ENCODE measurements around the gene PITX2.

Gene PITX2

DNA sequence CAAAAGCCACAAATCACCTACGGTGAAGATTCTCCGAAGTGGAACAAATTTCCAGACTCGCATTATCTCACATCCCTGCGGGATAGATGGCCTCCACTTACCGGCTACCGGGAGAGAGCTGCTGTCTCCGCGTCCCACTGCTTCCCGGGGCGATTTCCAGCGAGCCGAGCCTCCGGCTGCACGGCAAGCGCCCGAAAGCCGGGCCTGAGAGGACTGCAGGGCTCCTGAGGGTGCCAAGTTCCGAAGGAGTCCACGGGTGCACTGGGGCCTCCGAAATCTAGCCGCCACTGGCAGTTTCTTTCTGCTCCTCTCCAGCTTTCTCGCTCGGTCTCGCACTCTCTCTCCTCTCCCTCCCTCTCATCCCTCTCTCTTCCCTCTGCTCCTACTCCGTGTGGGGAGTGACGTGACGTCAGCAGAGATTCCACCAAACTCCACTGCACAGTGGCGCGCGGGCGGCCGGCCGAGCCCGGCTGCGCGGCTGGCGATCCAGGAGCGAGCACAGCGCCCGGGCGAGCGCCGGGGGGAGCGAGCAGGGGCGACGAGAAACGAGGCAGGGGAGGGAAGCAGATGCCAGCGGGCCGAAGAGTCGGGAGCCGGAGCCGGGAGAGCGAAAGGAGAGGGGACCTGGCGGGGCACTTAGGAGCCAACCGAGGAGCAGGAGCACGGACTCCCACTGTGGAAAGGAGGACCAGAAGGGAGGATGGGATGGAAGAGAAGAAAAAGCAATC lies 14.0 kb upstream of the PITX2 start:
- in situ Hi-C loops (cut with MboI; ENCODE audit: low sequenced_read_pairs): no loop called here

DNA sequence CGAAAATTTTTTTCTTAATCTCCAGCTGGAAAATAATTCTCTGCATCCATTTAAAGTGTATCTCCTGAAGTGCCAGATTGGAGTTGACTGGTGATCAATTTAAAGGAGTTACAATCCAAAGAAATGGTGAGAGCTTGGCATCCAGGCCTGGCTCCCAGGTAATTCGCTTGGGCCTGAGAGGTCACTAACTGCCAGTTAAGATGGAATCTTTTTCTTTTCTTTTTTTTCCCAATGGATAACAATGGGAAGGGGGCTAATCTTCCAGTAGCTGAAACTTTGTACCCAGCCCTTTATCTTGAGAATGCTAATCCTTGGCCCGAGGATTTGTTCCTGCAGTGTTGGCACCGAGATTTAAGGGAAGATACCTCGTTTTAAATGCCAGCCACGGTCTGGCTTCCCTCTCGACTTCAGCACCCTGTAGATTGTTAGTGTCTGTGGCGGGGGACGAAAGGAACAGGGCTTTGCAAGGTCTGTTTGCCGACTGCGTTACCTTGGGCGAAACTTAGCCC lies 13.3 kb upstream of the PITX2 start:
- in situ Hi-C loops (cut with MboI; ENCODE audit: low sequenced_read_pairs): no loop called here

DNA sequence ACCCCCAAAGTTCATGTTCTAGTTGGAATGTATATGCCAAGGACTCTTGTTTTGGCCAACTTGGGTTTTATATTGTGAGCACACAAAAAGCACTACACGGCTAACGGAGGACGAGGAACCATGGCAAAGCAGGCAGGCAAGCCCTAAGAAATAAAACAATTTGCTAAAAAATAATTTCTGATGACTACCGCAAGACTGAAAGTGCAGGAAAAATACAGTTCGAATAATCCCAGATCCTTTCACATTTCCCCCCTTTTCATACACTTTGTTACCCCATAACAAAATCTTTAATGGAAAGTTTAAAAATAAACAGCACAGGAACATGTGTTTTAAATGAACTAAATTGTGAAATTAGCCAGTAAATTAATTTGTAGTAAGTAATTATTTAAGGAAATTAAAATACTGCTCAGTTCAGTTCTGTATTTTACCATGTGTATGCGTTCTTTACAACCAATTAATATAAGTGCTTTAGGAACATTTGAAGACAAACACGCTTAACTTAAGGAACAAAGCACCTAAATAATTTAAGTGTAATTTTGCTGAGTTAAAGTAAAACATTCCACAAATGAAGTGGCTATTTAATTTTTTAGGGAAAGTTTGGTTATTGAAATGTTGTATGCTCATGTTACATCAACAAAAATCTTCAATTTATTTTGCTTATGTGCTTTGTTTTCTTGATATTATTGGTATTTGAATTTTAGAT lies 12.4 kb upstream of the PITX2 start:
- in situ Hi-C loops (cut with MboI; ENCODE audit: low sequenced_read_pairs): no loop called here

DNA sequence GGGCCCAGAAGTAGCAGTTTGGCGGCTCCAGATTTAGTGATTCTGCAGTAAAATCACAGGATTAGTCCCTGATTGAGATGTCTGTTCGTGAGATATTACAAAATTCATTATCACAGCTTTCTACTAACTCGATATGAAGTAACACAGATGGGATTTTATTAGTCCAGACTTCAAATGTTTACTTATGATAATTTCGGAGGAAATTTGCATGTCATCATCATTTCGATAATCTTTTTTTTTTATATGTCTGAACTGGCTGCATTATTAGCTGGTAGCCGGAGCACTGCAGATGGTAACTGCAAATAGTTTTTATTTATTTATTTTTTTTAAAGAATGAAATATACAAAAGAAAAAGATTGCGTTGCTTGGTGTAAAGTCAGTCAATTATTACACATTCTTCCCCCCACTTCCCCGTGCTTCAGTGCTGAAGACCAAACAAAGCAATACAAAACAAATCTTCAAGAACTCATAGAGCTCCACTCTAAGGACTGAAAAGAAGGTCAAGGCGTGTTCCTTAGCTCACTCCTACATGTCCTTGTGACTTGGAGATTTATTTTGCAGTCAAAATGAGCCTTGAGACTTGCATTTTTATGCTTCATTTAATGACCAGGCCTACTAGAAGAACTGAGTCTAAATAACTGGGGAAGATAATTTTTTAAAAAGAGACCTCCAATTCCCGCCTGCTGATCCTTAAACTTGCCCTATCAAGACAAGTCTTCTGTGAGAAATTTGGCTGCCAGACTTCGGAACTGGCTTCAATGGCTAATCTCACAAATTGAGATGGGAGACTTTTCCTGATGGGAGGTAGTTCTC lies 11.7 kb upstream of the PITX2 start:
- in situ Hi-C loops (cut with MboI; ENCODE audit: low sequenced_read_pairs): no loop called here

DNA sequence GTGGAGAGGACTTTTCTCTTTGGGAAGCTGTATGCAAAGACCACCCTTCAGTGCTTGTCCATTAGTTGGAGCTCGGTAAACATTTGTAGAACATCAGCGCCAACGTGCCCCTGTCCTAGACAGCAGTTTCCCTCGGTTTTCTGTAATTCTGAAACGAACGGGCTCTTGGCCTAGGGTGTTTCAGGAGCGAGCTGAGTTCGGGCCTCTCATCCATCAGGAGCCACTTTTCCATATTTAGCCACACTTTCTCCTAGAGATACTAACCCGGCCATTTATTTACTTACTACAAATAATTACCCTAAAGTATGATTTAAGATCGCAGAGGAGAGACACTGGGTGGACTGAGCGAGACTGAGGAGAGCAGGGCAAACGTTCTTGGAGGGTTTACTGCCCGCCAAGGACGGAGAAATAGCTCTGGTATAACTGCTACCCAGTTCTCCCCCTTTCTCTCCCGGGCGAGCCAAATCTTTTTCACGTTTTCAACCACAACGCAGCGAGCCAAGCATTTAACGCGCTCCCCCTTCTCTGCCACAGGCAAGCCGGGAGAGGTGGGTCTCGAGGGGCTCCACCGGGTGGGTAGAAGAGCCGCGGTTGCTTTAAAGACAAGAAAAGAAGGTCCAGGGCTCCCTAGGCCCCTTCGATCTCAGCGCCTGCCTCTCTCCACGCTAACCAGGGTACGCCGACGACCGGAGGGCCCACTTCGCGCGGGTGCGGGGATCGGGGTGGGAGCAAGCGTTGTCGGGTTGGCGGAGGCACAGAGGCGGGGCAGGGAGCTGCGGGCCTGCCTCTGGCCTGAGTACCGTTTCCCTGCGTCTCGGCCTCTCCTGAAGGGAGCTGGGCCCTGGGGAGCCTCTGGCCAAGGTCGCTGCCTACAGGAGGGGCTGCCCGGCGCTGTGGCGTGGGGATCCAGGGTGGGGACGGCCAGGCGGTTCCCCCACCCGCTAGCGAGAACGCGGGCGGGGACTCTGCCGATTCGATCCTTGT lies 10.8 kb upstream of the PITX2 start:
- in situ Hi-C loops (cut with MboI; ENCODE audit: low sequenced_read_pairs): no loop called here

DNA sequence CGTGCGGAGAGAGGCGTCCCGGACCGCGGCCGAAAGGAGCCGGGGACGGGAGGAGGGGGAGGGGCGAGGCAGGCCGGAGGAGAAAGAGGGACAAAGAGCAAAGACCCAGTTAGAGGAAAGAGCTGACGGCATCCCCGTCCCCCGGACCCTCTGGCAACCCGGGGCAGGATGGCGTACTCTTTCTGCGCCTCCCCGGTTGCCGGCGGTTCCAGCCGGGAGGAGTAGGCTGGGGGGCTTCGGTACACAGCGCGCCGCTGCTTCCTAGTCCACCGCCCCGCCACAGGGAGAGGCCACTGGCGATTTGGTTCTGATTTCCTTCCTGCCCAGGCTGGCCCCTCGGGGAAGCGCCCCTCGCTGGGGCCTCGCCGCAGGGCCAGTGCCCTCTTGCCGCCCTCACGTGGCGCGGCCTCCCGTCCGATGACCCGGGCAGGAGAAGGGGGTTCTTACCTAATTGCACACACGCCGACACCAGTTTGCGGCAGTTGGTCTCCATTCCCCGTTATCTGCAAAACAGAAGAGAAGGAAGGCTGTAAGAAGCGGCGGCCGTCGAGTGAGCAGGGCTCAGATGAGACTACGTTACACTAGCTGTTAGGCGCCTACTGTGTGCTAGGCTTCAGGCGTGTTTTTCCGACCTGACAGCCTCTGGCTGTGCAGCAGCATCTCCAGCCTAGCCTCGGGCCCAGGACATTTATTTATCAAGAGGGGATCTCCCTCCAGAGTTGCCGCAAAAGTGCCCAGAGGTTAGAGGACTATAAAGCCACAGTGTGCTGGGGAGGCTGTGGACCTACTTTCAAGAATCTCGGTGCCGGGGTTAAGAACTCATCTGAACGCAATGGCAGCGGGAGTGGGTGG lies 9.9 kb upstream of the PITX2 start:
- in situ Hi-C loops (cut with MboI; ENCODE audit: low sequenced_read_pairs): no loop called here

DNA sequence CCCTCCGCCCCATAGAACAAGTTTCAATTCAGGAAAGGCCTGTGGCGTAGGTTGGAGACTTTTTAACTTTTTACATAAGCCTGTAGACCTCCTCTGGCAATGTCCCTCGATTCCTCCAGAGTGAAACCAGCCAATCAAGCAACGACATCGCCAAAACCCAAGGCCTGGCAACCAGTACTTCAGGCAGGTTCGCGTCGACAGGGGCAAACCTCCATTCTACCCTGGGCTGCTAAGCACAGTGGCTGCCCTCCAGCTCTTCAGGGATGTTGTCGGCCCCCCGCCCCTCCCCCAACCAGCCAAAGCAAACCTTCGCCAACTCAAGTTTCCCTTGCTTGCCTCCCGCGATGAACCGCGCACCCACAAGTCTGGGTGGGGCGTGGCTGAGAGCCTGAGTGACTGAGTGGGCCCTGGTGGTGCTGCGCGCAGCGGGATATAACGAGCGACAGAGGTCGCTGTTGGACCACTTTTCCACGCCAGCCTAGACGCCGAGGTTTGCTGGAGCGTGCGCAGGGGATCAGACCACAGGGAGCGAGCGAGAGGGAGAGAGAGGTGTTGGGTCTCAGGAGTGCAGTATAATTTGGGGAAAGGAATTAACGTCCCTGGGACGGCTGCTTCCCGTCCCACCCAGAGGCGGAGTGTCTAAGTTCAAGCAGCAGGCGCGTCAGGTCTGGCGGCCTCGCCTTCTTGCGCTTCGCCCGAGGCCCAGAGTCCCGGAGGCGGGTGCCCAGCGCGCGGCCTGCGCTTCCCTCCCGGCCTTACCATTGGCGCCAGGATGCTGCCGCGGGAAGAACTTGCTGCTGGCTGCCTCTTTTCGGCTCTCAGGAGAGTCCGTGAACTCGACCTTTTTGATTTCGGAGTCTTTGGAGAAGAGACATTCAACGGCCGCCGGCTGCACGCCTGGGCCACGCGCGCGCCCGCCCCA lies 9.0 kb upstream of the PITX2 start:
- in situ Hi-C loops (cut with MboI; ENCODE audit: low sequenced_read_pairs): no loop called here

DNA sequence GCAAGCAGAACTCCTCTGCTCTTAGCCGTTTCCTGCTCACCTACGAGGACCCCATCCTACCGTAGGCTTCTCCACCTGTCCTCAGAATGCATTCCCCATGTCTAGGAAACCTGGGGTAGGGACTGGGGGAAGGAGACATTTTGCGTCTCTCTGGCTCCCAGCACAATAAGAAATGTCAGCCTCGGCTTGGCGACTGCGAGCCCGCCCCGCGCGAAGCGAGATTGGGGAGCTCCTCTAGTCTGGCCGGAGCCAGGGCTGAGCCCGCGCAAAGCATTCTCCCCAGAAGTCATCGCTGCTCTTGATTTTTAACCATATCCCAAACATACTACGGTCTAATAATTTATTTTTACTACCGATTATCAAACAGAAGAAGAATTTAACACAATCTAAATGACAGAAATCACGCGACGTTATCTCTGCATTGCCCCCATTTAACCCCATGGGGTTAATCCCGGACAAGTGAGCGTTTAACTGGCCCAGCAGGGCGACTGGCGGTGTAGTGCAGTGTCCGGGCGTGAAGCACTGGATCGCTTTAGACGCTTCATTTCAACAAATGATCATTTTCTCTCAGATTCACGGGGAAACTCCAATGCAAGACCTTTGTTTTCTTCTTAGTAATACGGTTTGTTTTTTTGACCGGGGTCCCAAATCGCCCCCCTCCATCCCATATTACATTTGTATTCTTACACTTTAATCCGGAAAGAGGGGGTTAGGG lies 8.0 kb upstream of the PITX2 start:
- in situ Hi-C loops (cut with MboI; ENCODE audit: low sequenced_read_pairs): no loop called here

DNA sequence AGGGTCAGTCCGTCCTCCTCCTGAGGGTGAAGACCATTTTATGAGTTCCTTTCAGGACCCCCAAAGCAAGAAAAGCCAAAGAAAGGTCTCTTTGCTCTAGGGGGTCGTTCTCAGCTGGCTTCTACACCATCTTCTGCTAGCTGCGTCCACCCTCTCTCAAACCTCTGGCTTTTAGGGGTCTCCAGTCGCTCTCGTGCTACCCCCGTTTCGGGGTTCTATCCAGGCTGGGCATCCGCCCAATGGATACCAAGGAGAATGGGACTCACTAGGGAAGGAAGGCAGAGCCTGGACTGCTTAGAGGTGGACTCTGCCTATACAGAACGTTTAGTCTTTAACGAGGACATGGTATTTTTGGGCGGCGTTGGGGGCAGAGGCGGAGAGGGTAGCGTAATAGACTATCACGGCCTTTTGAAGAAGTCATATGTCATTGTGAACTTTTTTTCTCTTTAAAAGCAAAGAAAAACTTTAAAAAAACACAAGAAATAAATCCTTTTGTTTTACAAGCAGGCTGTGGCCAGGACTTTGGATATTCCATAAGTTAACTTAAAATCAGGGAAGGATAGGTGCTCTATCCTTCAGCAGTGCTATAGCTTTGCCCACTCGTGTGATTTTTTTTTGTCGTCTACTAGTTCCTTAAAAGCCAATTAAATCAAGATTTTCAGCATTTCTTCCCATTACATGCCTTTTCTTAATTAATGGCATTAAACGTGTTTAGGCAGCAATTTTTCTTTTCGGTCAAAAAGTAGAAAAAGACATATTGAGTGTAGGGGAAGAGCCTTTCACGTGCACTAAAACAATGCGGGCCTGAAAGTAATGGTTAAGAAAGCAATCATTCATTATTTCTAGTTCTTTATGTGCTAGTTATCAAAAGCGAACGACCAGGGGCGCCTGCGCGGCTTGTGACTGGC lies 7.2 kb upstream of the PITX2 start:
- in situ Hi-C loops (cut with MboI; ENCODE audit: low sequenced_read_pairs): no loop called here

DNA sequence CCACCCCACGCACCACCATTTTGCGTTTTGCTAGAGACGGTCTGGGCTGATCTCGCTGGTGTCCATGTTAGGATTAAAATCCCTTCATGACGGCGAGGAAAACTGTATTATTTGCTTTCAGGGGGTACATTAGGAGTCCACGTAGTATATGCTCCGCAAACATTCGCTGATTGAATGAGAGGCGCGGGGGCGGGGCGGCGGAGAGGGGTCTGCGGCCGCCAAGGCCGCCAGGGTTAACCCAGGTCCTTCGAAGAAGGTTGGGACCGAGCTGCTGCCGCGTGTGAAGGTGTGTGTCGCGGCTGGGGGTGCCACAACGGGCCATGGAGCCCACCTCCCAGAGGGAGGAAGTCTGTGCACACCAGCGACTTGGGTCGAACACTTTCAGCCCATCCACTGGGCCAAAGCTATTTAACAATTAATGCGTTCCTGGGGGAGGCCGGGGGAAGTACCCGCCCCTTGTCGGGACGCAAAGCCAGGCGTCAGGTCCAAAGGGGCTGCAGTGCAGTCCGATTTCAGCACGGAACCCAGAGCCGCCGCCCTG lies 6.4 kb upstream of the PITX2 start:
- in situ Hi-C loops (cut with MboI; ENCODE audit: low sequenced_read_pairs): no loop called here

DNA sequence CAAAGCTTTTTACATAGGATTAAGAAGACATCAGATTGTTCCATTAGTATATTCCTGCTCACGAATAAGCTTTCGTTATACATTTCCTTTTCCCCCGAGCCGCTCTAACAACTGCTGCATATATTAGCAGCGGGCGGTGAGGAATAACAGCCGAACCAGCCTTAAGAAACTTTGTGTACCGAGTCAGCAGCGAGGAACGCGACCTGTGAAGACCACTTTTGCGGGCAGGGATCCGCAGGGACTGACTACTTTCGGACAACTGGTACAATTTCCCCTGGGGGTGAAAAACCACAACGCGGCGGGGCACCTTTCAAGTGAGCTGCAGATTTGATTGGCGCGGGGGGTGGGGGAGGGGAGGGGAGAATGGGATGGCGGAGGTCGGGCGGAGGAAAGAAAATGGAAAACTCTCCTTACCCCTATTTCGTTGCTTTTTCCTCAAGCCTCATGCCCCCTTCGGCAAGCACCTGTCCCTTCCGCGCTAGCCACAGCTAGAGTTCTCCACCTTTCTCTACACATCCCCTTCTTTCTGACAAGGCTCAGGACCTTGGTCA lies 5.9 kb upstream of the PITX2 start:
- in situ Hi-C loops (cut with MboI; ENCODE audit: low sequenced_read_pairs): no loop called here

DNA sequence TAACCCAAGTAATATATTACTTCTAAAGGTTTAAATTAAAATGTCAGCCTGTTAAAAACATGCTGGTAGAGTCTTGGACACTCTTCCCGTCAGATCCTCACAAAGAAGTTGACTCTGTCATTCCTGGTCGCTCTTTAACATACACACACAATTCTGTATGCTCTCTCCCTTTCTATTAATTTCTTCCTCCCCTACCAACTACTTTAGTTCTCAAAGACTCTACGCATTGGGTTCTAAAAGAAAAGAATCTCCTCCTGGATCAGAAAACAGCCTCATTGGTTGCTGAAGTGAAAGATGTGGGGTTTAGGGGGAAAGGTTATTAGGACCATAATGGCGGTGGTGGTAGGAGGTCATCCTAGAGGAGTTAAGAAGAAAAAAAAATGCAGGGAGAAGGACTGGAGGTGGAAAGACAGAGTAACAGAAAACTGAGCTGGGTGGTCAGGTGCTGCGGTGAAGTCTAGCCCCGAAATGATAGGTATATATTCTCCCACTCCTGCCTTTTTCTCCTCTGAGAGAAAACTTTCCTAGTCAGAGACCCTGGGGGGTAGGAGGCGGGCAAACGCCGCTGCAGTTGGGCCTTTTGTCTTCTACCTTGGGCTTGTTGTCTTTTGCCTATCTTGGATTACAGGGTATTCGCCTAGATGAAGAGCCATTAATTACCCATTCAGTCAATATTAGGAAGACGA lies 5.2 kb upstream of the PITX2 start:
- in situ Hi-C loops (cut with MboI; ENCODE audit: low sequenced_read_pairs): no loop called here

DNA sequence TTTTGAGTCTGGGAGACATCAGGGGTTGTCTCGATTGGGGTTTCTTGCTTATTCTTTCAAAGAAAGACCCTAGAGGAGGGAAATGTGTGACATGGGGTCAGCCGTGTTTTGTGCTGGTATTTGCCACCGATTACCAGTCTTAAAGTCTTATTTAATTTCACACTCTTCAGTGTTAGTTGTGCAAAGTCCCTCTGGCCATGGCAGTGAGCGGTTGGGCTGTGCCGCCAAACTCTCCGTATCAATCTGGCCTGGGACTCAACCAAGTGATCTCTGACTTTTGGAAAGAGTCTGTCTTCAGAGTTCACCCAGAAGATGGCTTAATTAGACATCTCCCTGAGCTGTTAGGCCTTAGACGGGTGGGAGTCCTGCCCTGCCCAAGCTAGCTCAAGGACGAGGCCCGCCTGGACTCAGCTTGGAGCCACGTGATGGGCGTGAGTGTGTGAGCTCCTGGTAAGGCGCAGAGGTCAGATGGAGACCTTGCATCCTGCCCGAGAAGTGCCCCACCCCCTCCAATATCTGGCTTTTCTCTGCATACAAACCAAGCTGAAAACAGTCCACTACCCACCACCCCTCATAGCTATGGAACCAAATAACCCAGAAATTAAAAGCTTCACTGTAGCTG lies 3.8 kb upstream of the PITX2 start:
- in situ Hi-C loops (cut with MboI; ENCODE audit: low sequenced_read_pairs): no loop called here

DNA sequence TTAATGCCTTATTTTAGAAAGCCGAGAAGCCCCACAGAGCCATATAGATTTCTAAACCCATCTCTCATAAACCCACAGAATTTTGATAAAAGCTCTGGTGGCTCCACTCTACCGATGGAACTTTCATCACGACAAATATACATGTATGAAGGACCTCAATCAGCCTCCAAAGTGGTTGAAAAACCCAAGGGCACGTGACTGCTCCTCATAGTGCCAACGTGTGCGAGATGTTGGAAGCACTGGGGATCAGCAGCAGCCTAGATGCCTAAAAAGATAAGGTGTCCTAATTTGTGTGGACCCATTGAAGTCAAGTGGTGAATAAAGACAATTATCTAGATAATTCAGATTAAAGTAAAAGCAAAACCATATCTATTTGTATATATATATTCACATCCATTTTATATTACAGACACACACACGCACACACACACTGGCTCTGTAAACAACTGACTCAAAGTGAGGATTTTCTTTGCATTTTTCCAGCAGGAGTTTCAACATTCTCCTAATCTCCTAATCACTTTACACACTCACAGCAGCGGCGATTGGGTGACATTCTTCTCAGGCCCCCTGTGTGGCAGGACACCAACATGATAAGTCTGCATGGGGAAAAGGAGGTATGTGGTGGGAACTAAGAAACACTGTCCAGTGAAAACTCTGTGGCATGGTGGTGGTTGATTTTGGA lies 2.8 kb upstream of the PITX2 start:
- in situ Hi-C loops (cut with MboI; ENCODE audit: low sequenced_read_pairs): no loop called here
